Suprapubic skin (tissue), 4 donors: Measurements from ENCODE around the gene ZFHX3.

ENCODE experiments used
- EP300 ChIP-seq: sonication (generic); formaldehyde crosslinking; IDR thresholded peaks from one replicate; pipeline ENCODE4 v1.6.1; 2017; ENCODE audit warnings: antibody characterized with exemption
- POLR2A ChIP-seq, 2 donors: fragments of 450-650 bp; IDR thresholded peaks; one replicate each; pipeline ENCODE4 v1.6.1; 2017; ENCODE audit warnings: antibody characterized with exemption in 2 of 2, mild to moderate bottlenecking in 2 of 2, moderate library complexity in 2 of 2
- POLR2AphosphoS5 ChIP-seq, 3 donors: sonication (generic); formaldehyde crosslinking; IDR thresholded peaks; one replicate each; pipeline ENCODE4 v1.6.1; 2017; ENCODE audit warnings: antibody characterized with exemption in 3 of 3
- TF ChIP-seq, protein P1 (sequence below), 2 donors: fragments of 200-600 bp in 1 of 2; fragments of 450-650 bp in 1 of 2; sonication (generic) in 1 of 2; IDR thresholded peaks; one replicate each; pipeline ENCODE4 v1.5.1; 2016 to 2019; ENCODE audit warnings: antibody characterized with exemption in 2 of 2, mild to moderate bottlenecking in 1 of 2, moderate library complexity in 1 of 2

DNA sequence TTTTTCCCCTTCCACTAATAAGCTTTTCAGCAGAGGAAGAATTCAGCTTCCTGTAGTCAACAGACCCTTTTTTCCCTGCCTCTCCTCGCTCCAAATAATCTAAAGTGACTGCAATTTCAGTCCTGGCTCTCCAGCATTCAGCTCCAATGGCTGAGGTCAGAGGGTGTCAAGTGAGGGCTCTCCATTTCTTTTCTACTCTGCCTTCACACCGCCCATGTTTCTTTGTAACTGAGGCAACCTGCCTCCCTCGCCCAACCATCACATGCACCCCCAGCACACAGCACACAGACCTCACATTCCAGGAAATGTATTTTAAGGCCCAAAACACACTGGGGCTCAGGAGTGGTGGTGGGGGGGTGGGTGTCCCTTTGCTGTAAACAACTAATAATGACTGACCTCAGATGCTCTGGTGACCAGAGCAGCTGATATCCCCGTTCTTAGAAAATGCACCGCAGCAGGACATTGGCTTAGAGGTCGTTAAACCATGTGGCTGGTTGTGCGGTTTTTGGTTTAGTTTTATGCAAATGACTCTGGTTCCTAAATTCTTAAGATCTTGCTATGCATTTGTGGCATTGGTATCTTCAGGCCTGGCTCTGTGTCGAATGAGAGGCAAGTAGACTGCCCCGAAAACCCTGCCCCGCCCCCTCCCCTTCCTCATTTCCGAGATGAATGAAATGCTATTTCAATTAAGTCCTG is 203.6 kb downstream of the ZFHX3 start:
- TF ChIP-seq POLR2A (IDR thresholded peaks at IDR 0.05), result no peak
- TF ChIP-seq, protein P1, sequence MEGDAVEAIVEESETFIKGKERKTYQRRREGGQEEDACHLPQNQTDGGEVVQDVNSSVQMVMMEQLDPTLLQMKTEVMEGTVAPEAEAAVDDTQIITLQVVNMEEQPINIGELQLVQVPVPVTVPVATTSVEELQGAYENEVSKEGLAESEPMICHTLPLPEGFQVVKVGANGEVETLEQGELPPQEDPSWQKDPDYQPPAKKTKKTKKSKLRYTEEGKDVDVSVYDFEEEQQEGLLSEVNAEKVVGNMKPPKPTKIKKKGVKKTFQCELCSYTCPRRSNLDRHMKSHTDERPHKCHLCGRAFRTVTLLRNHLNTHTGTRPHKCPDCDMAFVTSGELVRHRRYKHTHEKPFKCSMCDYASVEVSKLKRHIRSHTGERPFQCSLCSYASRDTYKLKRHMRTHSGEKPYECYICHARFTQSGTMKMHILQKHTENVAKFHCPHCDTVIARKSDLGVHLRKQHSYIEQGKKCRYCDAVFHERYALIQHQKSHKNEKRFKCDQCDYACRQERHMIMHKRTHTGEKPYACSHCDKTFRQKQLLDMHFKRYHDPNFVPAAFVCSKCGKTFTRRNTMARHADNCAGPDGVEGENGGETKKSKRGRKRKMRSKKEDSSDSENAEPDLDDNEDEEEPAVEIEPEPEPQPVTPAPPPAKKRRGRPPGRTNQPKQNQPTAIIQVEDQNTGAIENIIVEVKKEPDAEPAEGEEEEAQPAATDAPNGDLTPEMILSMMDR (IDR thresholded peaks at IDR 0.05), result no peak
- TF ChIP-seq POLR2AphosphoS5 (IDR thresholded peaks at IDR 0.05), result no peak
- TF ChIP-seq EP300, result no peak
